ENCODE results near the gene SPDYE2.
"Not testable (repeated sequence)": the region's sequence is repeated elsewhere in the genome, so short reads cannot be mapped to it uniquely, and the experiment has no call there.

The SPDYE2 gene

GRCh38 chr7:102599699-102600098 lies 48.7 kb downstream of the SPDYE2 start:
- DNase-seq (ENCODE audit: extremely low read depth, low read depth), result not testable (repeated sequence)

- DNase-seq (ENCODE audit: extremely low read depth, low read depth), result not testable (repeated sequence)
Measured at GRCh38 chr7:102602317-102602716, 51.3 kb downstream of the SPDYE2 start.

GRCh38 chr7:102604431-102605145 lies 53.6 kb downstream of the SPDYE2 start:
- not testable (repeated sequence) for DNase-seq (ENCODE audit: extremely low read depth, low read depth)

- not testable (repeated sequence) for DNase-seq (ENCODE audit: extremely low read depth, low read depth)
Measured at GRCh38 chr7:102606848-102607247, 55.8 kb downstream of the SPDYE2 start.

GRCh38 chr7:102609734-102610133 lies 58.7 kb downstream of the SPDYE2 start:
- not testable (repeated sequence) for DNase-seq (ENCODE audit: extremely low read depth, low read depth)

GRCh38 chr7:102610441-102610840 lies 59.4 kb downstream of the SPDYE2 start:
- not testable (repeated sequence) for DNase-seq (ENCODE audit: extremely low read depth, low read depth)

GRCh38 chr7:102611013-102611674 lies 60.1 kb downstream of the SPDYE2 start:
- not testable (repeated sequence) for DNase-seq (ENCODE audit: extremely low read depth, low read depth)

- DNase-seq (ENCODE audit: extremely low read depth, low read depth), result not testable (repeated sequence)
Measured at GRCh38 chr7:102611675-102612325, 60.8 kb downstream of the SPDYE2 start.

All from AG09319 (cell line).